ENCODE data around the gene ITGAE.
A peak's percentile ranks its signal among the peaks of the same experiment; 100 is the strongest.

Gene ITGAE

DNA sequence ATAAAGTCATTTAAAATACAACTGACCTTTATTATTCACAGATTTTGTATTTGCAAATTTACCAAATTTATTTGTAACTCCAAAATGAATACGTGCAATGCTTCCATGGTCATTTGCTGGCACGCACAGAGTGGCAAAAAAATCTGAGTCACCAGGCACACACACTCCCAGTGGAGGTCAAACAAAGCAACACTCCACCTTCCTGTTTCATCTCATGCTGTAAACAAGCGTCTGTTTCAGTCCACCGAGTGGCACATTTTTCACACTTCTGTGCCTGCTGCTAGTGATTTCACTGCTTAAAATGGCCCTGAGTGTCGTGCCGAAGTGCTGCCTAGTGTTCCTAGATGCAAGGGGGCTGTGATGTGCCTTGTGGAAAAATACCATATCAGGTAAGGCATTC is 17.8 kb upstream of the ITGAE start:
- DNase-seq: no peak

DNA sequence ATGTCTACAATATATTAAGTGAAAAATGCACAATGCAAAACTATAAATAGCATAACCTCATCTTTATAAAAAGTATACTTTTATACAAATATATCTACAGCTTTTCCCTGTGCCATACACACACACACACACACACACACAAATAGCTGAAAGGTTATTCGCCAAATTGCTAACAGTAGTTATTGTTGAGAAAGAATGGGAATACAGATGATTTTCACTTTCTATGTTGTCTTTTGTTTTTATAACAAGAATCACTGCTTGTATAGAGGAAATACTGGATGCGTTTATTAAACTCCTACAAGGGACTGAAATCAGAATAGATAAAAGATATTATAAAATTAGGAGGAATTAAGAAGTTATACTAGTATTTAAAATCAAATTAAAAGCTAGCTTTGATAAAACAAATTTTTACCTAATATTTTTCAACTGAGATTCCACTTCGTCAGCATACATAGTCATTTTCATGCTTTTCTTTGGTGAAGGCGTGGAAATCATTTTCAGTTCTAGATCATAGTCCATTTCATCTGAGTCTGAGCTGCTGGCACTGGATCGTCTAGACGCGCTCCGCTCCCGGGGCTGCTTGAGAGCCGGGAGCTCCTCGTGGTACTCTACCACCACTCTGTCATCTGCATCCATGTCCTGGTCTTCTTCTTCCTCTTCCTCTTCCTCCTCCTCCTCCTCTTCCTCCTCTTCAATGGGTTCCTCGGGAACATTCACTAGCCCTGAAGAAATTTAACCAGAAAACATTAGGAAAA is 17.0 kb upstream of the ITGAE start:
- no peak for DNase-seq

DNA sequence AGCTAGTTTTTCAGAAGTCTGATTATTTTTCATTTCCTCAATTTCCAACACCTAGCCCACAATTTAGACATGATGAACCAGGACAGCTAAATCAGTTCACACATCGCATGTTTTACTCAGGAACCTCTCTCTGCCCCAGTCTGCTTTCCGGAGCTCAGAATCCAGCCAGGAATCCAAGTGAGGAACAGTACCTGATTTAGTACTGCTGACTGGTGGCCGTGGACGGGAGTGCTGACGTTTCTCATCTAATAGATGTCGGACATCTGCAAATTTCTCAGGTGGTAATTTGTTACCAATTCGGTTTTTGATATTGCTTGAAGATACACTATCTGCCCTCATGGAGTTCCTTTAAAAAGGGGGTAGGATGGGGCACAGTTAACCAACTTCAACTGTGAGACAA is 14.9 kb upstream of the ITGAE start:
- no peak for DNase-seq

DNA sequence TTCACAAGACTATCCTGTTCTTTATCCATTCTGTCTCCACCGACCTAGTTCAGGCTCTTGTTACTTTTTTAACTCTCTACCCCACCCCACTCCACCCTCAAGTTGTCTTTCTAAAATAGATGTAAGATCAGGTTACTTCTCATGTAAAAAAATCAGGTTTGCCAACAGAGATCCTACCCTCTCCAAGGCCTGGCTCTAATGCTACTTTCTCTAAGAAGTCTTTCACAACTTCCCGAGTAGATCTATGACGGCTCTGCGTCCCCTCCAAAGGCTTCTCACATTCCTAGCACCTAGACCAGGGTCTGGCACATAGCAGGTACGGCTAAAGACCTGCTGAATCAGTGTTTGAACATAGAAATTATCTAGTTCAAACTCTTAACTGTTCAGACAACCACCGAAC is 14.1 kb upstream of the ITGAE start:
- no peak for DNase-seq

DNA sequence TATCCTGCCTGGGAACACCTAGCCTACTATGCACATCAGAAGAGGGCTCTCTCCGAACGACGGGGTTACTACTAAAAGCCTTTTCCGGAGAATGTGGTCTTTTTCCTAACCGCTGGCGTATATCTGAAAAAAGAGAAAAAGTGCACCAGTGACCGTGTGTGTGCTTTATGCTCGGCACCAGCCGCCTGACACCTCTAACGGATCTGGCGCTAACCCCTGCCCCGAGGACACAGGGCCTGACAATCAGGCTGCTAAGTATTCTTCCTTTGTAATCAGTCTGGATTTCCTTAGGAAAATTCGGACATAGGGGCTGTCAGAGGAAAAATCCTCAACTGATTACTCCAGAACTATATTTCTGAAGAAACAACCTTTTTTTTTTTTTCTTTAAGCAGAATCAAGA is 13.4 kb upstream of the ITGAE start:
- DNase-seq: no peak

DNA sequence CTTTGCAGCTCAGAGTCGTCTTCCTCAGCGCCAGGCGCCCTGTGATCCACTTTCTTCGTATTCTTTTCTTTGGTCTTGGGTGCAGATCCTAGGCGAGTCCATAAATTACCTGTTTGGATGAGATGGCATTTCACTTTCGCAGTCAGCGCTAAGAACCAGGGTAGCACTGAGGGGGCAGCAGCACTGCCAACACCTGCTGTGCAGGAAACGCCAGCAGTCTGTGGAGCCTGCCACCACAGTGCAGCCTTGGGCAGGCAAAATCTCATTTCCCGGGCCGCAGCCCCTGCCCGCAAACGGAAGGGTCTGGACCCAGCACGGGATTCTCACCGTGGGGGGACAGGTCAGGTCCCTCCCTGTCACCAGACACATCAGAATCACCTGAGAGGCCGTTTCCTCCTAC is 12.2 kb upstream of the ITGAE start:
- DNase-seq: no peak

DNA sequence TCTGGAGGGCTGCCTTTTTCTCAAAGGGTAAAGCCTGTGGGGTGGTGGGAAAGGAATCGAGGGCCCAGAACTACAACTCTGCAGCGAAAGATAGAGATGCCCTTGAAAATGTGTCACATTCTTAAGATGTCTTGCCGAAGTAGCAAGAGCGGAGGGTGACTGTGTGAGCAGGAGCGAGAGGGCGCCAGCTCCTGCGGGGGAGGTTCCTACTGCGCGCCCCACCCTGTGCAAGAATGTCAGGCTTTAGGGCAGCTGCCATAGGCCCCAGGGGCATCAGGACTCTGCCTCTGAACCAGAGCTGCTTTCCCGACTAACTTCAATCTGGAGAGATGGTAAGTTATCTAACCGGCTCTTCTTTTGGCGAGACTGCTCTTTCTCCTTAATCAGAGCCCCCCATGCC is 11.8 kb upstream of the ITGAE start:
- DNase-seq: no peak

DNA sequence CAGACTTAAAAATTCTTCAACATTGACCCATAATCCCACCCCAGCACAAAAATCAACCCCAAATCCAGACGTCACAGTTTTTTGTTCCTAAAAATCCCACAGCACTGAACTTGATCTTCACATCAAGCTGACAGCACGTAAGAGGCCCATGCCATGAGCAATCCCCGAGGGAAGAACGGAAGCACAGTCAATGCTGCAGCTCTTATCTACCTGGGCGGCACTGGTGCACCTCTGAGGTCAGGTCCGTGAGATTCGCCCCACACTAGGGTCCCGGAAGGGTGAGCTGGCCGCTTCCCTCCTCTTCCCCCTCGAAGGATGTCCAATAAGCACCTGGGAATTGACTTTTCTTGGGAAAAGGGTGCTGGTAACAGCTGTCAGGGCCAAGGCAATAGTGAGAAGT is 11.3 kb upstream of the ITGAE start:
- no peak for DNase-seq

DNA sequence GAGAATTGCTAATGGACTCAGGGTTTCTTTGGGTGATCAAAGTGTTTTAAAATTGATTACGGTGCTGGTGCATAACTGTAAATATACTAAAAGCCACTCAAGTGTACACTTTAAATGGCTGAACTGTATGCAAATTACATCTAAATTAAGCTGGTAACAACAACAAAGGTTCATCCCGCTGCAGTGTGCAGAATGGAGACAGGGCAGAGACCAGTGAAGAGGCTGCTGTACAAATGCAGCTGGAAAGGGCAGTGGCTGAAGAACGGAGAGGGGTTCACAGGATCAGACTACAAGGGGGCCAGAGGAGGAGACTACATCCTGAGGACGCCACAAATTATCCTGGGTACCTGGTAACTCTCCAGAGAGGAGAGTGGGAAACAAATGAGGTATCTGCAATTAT is 9.0 kb upstream of the ITGAE start:
- DNase-seq: no peak

DNA sequence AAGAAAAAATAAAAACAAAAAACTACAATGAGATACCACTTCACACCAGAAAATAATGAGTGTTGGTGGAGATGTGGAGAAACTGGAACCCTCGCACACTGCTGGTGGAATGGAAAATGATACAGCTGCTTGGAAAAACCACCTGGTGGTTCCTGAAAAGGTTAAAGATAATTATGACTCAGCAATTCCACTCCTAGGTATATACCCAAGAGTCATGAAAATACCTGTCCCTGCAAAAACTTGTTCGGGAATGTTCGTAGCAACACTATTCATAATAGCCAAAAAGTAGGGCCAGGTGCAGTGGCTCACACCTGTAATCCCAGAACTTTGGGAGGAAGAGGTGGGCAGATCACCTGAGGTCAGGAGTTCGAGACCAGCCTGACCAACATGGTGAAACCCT is 8.1 kb upstream of the ITGAE start:
- DNase-seq: no peak

DNA sequence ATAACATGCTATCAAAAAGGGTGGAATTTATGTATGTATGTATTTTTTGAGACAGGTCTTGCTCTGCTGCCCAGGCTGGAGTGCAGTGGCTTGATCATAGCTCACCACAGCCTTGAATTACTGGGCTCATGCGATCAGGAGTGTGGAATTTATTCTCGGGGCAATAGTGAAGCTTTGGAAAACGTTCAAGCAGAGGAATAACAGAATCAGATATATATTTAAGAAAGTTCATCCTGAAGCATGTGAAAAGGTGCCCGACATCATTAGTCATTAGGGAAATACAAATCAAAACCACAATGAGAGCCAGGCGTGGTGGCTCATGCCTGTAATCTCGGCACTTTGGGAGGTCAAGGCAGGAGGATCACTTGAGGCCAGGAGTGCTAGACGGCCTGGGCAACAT is 7.7 kb upstream of the ITGAE start:
- no peak for DNase-seq

DNA sequence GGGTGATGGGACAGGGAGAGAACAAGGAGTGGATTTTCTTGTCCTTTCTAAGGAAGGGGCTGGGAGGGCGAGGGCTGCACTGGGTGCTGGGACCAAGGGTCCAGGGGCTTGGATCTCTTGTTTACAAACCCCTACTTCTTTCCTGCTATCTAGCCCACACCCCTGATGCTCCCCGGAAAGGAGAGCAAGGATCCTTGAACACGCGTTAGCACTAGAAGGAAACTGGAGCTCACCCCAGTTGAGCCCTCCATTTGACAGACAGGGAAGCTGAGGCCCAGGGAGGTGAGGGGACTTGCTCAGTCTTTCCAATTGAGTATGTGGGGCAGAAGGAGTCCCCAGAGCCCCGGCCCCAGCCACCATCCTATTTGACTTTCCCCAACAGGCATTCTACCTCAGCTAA is 4.6 kb upstream of the ITGAE start:
- DNase-seq: no peak

DNA sequence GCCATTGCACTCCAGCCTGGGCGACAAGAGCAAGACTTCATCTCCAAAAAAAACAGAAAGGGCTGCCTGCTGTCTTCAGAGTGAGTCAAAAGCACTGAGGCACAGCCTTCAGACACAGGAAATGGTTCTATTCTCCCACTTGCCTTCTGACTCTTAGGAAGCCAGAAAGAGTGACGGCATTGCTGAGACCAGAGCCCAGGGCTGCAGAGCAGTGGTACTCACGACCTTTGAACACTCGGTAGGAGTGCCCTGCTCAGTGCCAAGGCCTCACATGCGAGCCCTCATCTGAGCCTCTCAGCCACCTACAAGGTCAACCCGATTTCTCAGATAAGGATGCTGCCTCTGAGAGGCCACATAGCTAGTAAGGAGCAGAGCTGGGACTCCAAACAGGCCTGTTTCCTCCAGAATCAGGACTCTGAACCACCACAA is 3.5 kb upstream of the ITGAE start:
- DNase-seq: no peak

DNA sequence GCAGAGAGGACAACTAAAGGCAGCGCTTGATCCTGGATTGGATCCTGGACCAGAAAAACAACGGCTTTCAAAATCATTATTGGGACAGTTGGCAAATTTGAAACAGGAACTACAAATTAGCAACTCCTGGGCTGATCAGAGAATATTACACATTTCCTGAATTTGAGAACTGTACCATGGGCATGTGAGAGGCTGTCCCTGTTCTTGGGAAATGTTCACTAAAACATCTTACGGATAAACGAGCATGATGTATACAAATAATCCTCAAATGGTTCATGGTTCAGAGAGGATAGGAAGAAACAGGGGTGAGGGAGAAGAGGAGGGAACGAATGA is 2.3 kb upstream of the ITGAE start:
- DNase-seq: no peak

DNA sequence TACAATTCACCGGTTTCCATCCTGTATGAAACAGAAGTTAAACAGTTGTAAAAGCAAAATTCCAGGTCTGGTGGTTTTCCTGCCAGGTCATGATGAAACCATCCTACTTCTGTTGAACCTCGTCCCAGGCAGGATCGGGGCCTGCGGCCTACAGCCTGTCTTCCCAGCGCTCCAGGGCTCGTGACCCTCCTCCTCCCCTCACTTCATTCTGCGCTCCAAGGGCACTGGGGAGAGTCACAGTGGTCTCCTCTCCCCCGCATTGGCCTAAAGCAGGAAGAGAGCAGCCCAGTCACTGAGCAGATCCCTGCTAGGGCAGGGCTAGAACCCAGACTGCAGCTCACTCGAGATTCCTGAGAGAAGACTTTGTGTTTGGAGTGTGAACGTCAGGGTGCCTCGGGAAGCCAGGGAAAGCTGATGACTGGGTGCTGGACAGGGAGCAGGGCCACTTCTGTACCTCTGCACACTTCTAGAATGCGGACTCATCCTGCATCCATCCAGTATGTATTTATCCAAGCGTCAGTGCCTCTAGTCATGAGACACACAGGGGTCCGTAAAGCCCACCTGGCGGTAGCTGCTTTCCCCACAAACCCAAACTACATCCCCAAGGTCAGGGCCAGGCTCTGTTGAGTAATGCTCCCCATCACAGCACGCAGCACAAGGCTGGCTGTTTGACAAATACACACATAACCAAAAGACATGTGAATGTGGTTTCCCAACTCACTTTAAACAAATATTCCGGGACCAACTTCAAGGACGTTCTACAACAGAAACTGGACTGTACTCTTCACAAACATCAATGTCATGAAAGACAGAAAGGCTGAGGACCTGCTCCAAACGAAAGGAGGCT is 1.7 kb upstream of the ITGAE start:
- no peak for DNase-seq

DNA sequence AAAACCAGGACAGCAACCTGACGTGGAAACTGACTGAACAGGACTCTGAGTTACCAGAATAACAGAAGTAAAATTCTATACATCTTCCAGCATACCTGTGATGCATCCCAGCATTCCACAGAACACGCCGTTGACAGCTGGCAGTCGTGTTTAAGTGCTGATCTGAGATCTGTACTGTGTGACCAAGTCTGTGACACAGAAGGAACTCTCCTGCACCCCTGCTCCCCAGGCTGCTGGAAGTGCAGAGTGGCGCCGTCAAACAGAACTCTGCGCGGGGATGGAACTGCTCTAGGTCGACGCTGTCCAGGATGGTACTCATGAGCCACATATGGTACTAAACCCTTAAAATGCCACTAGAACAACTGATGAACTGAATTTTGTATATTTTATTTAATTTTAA is 804 bp upstream of the ITGAE start:
- DNase-seq: no peak

DNA sequence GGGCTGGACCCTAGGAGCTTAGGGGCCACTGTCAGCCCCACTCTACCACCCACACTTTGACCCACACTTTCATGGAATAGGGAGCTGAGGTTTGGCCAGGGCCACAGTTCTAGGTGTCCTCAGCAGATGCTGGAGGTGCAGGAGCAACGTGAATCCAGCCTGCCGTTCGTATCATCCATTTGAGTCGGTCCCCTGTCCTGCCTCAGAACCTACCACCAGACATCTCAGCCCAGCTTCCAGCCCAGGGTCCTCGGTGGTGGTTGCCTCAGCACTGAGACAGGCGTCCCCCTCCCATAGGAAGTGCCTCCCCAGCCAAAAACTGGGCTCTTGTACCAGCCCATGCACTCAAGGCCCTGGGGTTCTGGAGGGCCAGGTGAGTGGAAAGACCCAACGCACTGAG is 359 bp upstream of the ITGAE start:
- no peak for DNase-seq

DNA sequence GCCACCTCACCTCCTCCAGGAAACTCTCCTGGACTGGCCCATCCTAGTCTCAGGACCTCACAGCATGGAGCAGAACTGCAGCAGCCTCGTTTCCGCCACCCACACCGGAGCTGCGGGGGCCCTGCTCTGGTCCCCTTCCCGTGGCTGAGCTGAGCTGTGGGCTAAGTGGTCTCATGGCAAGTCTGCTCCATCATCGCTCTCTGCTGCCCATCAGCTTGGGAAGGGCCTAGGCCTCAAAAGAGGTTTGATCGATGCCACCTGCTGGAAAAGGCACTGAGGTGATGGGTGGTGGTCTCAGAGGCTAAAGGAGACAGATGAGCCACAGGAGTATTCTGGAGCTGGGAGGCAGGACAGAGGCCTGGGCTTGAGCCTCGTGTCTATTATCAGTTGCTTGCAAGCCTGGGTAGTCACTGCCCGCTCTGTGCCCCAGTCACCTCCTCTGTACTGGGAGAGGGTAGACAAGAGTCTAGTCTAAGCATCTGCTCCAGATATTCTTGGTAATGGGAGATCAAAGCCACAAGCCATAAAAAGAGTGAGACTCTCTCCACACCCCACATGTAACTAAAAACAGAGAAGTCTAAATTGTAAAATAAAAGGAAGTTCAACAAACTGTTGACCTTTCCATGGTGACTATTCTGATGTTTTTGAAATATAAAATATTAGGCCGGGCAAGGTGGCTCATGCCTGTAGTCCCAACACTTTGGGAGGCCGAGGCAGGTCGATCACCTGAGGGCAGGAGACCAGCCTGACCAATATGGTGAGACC is 1.6 kb downstream of the ITGAE start:
- DNase-seq: no peak

DNA sequence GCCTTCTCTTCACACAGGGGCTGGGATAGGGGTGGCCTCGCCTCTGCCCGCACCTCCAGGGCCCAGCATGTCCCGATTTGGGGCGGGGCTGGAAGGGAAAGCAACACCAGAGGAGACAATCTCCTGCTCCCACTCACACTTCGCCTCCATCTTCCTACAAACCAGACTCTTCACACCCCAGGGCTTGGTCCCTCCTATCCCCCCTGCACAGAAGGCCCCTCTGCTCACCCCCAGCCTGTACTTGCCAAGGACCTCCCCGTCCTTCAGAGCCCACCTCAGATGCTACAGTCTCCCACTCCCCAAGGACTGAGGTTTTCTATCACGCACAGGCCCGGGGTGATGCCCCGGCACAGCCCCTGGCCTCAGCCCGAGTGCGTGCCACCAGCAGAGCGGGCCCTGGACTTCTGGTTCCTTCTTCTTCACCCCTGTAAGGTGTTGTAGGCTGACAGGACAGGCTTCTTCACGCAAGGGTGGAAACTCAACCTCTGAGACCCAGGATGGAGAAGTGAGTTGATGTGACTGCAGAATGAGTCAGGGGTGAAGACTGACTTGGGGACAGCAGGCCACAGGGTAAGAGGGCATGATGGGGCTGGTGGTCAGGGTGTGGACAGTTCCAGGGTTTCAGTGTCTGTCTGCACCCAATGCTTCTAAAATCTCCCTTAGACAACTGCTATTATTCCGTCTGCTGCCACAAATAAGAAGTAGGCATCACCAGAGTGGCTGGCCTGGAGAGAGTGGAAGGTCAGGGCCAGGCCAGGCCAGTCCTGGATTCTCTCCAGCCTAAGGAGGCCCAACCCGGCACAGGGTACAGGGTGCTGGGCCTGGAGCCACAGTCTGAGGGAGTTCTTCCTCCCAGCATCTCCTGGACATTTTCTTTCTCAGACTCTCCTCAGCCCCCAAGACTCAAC is 2.5 kb downstream of the ITGAE start:
- no peak for DNase-seq

DNA sequence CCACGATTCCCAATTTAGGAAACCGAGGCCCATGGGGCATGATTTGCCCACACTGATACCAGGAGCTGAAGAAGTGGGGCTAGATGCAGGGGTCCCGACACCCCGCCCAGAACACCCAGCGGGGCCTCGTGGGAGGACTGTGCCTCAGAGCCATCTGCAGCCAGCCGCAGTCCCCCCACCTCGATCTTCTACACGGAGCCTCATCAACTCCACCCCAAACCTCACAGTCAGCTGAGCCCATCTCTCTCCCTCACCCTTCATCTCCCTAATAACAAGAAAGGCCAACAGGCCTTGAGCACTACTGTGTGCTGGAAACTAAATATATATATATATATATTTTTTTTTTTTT is 4.2 kb downstream of the ITGAE start:
- DNase-seq: no peak

DNA sequence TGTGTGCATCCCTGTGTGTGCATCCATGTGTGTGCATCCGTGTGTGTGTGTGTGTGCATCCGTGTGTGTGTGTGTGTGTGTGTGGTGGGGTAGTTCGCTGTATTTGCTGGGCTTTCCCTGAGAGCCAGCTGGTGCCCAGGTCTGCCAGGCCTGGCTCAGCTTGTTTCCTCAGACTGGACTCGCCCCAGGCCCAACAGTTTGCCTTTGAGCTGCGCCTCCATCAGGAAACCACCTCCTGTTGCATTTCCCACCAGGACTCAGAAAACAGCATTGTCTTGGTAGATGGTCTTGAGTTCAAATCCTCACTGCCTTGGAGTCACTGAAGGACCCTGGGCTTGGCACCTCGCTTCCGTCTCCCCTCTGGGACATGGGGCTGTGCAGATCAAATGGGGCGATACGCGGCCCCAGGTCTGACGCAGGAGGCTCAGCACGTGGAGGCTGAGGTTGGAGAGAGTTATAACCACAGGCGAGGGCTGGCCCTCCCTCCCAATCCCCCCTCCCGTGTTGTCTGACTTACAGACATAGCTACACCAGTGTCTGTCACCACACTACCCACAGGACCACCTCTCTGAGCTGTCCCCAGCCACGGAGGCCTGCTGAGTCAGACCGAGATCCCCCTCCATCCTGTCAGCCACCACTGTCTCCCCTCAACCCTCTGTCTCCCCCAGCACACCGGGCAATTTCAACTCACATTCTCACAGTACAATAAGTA is 4.7 kb downstream of the ITGAE start:
- DNase-seq: peak; percentile 15

Measured in effector CD8-positive, alpha-beta T cell (primary cell).